ENCODE measurements around the gene PXDN.

- no peak for TF ChIP-seq ZNF444 (CRISPR knock-in tag; IDR thresholded peaks at IDR 0.05)
- TF ChIP-seq, protein P1, sequence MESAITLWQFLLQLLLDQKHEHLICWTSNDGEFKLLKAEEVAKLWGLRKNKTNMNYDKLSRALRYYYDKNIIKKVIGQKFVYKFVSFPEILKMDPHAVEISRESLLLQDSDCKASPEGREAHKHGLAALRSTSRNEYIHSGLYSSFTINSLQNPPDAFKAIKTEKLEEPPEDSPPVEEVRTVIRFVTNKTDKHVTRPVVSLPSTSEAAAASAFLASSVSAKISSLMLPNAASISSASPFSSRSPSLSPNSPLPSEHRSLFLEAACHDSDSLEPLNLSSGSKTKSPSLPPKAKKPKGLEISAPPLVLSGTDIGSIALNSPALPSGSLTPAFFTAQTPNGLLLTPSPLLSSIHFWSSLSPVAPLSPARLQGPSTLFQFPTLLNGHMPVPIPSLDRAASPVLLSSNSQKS (CRISPR knock-in tag; IDR thresholded peaks at IDR 0.05) = no peak
- no peak for TF ChIP-seq POLR2A (conservative IDR thresholded peaks at IDR 0.05)
- TF ChIP-seq, protein P2, sequence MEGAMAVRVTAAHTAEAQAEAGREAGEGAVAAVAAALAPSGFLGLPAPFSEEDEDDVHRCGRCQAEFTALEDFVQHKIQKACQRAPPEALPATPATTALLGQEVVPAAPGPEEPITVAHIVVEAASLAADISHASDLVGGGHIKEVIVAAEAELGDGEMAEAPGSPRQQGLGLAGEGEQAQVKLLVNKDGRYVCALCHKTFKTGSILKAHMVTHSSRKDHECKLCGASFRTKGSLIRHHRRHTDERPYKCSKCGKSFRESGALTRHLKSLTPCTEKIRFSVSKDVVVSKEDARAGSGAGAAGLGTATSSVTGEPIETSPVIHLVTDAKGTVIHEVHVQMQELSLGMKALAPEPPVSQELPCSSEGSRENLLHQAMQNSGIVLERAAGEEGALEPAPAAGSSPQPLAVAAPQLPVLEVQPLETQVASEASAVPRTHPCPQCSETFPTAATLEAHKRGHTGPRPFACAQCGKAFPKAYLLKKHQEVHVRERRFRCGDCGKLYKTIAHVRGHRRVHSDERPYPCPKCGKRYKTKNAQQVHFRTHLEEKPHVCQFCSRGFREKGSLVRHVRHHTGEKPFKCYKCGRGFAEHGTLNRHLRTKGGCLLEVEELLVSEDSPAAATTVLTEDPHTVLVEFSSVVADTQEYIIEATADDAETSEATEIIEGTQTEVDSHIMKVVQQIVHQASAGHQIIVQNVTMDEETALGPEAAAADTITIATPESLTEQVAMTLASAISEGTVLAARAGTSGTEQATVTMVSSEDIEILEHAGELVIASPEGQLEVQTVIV (CRISPR knock-in tag; IDR thresholded peaks at IDR 0.05; ENCODE audit: borderline replicate concordance) = no peak
- no peak for TF ChIP-seq CHD4 (IDR thresholded peaks at IDR 0.05; ENCODE audit: insufficient read depth, insufficient replicate concordance, low read depth, low read length, poor library complexity, severe bottlenecking)
- TF ChIP-seq, protein P3, sequence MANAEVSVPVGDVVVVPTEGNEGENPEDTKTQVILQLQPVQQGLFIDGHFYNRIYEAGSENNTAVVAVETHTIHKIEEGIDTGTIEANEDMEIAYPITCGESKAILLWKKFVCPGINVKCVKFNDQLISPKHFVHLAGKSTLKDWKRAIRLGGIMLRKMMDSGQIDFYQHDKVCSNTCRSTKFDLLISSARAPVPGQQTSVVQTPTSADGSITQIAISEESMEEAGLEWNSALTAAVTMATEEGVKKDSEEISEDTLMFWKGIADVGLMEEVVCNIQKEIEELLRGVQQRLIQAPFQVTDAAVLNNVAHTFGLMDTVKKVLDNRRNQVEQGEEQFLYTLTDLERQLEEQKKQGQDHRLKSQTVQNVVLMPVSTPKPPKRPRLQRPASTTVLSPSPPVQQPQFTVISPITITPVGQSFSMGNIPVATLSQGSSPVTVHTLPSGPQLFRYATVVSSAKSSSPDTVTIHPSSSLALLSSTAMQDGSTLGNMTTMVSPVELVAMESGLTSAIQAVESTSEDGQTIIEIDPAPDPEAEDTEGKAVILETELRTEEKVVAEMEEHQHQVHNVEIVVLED (CRISPR knock-in tag; IDR thresholded peaks at IDR 0.05) = no peak
- TF ChIP-seq ZNF766 (CRISPR knock-in tag; conservative IDR thresholded peaks at IDR 0.05) = no peak
- no peak for TF ChIP-seq FOXM1 (IDR thresholded peaks at IDR 0.05; ENCODE audit: low read depth)
- no peak for TF ChIP-seq FOXM1 (CRISPR knock-in tag; IDR thresholded peaks at IDR 0.05; ENCODE audit: low read depth)
- TF ChIP-seq, protein P4, sequence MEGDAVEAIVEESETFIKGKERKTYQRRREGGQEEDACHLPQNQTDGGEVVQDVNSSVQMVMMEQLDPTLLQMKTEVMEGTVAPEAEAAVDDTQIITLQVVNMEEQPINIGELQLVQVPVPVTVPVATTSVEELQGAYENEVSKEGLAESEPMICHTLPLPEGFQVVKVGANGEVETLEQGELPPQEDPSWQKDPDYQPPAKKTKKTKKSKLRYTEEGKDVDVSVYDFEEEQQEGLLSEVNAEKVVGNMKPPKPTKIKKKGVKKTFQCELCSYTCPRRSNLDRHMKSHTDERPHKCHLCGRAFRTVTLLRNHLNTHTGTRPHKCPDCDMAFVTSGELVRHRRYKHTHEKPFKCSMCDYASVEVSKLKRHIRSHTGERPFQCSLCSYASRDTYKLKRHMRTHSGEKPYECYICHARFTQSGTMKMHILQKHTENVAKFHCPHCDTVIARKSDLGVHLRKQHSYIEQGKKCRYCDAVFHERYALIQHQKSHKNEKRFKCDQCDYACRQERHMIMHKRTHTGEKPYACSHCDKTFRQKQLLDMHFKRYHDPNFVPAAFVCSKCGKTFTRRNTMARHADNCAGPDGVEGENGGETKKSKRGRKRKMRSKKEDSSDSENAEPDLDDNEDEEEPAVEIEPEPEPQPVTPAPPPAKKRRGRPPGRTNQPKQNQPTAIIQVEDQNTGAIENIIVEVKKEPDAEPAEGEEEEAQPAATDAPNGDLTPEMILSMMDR (IDR thresholded peaks at IDR 0.05 in 2 of 3, conservative IDR thresholded peaks at IDR 0.05 in 1 of 3; ENCODE audit: insufficient read depth in 2 of 3, low read depth in 1 of 3, low read length in 3 of 3) = no peak
- TF ChIP-seq ELF4 (CRISPR knock-in tag; IDR thresholded peaks at IDR 0.05) = no peak
Measured at GRCh38 chr2:1654696-1655374, 89.5 kb downstream of the PXDN start.

All from K562 (cell line).